NCI-H1417 (cell line): ENCODE results near the gene KIF22.

Source experiments
- DNase-seq, 3 experiments: peaks; one replicate each; lab custom pipeline; 2025; lab: John Stamatoyannopoulos, UW

The KIF22 gene

DNA sequence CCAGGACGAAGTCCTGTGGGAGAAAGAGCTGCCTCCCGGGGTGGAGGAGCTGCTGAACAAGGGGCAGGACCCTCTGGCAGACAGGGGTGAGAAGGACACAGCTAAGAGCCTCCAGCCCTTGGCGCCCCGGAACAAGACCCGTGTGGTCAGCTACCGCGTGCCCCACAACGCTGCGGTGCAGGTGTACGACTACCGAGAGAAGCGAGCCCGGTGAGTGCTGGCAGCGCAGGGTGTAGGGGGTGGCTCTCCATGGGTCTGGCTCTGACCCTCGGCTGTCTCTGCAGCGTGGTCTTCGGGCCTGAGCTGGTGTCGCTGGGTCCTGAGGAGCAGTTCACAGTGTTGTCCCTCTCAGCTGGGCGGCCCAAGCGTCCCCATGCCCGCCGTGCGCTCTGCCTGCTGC lies 51.1 kb downstream of the KIF22 start:
- no peak for DNase-seq

DNA sequence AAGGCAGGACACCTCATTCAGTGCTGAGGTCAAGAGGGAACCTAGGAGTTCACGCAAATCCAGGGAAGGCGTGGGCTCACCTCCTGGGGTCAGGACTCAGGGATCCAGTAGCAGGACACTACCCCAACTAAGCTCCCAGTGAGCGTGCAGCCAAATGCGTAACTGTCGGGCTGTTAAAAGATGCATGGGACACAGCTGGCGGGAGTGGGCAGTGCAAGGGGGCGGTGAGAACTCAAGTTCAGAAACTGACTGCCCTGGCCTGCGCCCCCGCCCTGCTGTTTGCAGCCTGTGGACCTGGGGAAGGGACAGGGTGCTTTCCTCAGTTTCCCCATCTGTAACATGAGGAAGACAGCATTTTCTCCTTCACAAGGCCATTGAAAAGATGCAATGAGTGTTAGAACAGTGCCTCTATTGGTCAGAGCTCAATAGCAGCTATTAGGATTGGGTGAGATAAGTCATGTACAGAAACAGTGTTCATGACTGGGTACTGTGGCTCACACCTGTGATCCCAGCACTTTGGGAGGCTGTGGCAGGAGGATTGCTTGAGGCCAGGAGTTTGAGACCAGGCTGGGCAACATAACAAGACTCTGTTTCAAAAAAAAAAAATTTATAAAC lies 52.3 kb downstream of the KIF22 start:
- no peak for DNase-seq

DNA sequence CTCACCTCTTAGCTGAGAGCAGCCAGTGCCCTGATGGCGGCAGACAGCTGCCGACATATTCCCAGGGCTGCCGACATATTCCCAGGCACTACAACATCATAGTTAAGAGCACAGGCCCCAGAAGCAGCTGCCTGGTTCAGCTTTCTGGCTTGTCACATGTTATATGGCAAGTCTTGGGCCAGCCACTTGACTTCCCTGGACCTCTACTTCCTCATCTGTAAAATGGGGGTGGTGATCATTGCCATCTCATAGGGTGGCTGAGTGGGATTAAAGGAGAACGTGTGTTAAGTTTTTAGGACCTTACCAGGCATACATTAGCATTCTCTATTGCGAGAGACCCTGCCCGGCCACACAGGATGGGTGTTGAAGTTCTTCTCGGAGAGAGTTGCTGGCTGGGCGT lies 53.4 kb downstream of the KIF22 start:
- no peak for DNase-seq

DNA sequence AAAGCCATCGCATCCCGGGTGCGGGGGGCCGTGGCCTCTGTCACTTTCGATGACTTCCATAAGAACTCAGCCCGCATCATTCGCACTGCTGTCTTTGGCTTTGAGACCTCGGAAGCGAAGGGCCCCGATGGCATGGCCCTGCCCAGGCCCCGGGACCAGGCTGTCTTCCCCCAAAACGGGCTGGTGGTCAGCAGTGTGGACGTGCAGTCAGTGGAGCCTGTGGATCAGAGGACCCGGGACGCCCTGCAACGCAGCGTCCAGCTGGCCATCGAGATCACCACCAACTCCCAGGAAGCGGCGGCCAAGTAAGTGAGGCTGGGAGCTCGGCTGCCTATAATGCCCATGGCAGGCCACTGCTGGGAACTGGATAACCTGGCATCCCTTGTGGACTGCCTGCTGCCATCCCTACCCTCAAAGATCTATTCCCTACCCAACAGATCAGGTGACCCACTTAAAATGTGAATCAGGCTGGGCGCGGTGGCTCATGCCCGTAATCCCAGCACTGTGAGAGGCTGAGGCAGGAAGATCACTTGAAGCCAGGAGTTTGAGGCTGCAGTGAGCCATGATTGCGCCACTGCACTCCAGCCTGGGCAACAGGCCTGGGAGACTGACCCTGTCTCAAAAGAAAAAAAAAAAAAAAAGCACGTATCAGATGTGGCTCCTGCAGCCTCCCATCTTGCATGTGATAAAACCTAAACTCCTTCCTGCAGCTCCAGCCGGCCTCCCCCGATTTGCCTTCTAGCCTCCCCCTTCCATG lies 54.2 kb downstream of the KIF22 start:
- DNase-seq = no peak

DNA sequence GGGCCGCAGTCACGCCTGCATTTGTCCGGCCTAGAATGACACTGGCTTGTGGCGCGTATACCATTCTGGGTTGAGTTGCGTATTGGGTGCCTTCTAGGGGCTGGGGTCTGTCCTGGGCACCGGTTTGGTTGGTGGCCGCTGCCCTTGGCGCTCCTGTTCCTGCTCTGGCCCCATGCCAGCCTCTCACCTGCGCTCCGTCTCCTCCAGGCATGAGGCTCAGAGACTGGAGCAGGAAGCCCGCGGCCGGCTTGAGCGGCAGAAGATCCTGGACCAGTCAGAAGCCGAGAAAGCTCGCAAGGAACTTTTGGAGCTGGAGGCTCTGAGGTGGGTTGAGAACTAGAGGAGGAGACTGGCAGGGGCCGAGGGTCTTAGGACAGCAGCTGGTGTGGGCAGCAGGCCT lies 55.1 kb downstream of the KIF22 start:
- no peak for DNase-seq

DNA sequence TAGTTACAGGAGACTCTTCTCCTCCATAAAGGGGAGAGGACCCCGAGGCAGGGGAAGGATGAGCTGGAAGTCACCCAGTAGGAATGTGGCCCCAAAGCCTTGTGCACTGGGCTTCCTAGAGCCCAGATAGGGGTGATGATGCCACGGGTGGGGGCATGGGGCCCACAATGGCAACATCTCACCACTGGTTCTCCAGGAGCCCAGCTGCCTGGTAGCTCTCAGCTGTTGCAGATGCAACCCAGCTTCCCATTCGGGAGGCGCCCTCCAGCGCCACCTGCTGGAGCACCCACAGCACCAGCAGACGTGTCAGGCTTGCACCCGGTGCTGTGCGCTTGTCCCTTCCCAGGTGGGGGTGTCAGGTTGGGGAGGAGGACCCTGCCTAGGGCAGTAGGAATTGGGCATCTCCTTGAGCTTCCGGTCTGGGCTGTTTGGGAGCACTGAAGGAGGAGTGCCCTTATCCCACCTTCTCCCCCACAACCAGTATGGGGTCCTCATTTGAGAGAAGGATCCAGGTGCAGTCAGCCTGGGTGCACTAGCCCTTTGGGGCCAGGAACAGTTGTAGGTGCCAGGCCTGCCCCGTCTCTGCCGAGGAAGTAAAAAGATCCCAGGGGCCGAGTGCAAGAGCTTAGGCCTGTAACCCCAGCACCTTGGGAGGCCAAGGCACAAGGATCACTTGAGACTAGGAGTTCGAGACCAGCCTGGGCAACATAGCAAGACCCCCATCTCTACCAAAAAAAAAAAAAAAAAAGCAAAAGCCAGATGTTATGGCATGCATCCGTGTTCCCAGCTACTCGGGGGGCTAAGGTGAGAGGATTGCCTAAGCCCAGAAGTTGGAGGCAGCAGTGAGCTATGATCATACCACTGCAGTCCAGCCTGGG lies 58.1 kb downstream of the KIF22 start:
- peak; percentile 45 to 63 (median 49) for DNase-seq

DNA sequence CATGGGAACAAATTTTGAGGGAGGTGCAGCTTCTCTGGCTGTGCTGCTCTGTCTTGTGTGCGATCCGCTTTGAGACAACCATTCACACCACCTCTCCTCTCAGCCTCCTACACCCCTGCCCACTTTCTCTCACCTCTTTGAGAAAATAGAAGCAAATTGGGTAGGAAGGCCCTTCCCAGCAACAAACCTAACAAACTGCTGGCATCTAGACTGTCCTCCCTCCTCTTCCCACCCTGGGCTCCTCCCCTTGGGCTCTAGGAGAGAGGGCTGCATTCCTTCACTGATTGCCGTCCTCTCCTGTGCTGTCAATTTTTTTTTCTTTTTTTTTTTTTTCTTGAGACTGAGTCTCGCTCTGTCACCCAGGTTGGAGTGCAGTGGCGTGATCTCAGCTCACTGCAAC lies 59.0 kb downstream of the KIF22 start:
- DNase-seq = no peak

DNA sequence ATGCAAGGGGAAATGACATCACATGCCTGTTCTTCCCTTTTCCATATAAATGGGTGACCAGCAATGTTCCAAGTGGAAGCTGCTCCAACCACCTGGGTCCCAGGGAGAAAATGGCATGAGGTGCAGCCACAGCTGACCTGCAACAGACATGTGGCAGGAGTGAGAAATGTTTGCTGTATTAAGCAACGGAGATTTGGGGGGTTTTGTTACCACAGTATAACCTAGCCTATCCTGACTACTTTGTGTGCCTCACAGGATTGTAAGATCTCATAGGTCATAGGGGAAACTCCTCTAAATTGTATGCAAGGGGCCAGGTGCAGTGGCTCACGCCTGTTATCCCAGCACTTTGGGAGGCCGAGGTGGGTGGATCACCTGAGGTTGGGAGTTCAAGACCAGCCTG lies 60.4 kb downstream of the KIF22 start:
- no peak for DNase-seq

DNA sequence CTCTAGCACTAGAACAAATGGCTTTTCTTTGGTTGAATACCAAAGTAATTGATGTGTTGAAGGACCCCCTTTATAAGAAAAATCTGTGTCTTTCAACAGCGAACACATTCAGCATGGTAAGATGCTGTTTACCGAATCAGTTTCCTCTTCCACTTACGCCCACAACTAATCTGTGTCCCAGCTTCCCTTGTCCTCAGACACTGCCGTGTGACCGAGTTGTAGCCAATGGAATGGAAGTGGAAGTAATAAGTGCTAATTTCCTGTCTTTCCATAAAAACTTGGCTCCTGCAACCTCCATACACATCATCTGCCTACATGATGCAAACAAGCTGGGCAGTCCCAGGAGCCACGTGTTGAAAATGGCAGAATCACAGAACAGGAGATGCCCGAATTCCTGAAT lies 62.1 kb downstream of the KIF22 start:
- DNase-seq = no peak

DNA sequence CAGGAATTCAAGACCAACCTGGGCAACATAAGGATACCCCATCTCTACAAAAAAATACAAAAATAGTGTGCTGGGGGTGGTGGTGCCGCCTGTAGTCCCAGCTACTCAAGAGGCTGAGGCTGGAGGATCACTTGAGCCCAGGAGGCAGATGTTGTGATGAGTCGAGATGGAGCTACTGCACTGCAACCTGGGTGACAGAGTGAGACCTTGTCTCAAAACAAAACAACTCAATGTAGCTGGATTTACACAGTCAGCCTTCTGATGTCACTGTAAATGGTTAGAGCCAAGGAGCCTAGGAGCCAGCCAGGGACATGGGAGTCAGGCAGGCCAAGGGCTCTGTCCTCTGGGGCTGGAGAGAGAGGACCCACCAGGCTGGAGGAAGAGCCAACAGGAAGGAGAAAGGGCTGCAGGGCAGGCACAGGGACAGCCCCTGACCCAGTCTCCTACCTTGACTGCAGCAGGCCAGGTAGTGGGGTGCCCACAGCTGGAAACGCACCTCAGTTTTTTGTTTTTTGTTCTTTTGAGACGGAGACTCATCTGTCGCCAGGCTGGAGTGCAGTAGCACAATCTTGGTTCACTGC lies 64.1 kb downstream of the KIF22 start:
- DNase-seq = no peak
